Hematopoietic multipotent progenitor cell treated with erythropoietin and hydrocortisone succinate and interleukin-3 and kit ligand, for 8 days (in vitro differentiated cells): ENCODE results near the gene ERMARD.

ENCODE experiments used
- DNase-seq: peaks from one replicate; pipeline ENCODE4 v3.0.0-alpha.2; 2015

The ERMARD gene

DNA sequence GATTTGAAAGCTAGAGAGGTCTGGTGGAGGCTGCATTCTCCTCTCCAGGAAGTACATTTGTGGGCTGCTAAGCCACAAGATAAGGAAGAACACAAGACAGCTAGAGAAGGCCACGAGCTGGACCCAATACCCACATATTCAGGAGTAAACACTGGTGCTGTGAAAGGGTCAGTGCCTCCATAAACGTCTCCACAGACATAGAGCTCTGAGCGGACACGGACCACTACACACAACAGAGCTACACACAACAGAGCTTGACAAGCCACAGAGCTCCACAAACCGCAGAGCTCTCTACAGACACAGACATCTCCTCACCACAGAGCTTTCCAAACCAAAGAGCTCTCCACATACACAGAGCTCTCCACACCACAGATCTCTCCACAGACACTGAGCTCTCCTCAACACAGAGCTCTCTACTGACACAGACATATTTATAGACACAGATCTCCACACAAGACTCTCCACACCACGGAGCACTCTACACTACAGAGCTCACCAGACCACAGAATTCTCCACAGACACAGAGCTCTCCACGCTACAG is 51.9 kb downstream of the ERMARD start:
- DNase-seq, result peak; percentile 6

- DNase-seq, result no peak
These were observed 52.5 kb downstream of the ERMARD start for GRCh38 chr6:169803816-169804340.

GRCh38 chr6:169804427-169804826 is 53.0 kb downstream of the ERMARD start:
- DNase-seq, result no peak

DNA sequence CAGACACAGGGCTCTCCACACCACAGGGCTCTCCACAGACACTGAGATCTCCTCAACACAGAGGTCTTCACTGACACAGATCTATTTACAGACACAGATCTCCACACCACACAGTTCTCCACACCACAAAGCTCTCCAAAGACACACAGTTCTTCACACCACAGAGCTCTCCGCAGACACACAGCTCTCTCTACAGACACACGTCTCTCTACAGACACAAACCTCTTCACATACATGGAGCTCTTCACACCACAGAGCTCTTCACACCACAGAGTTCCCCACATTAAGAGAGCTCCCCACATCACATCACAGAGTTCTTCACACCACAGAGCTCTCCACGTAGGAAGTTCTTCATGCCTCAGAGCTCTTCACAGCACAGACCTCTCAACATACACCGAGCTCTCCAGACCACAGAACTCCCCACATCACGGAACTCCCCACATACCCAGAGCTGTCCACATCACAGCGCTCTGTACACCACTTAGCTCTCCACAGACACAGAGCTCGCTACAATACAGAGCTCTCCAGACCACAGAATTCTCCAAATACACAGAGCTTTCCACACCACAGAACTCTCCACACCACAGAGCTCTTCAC is 53.9 kb downstream of the ERMARD start:
- no peak for DNase-seq

DNA sequence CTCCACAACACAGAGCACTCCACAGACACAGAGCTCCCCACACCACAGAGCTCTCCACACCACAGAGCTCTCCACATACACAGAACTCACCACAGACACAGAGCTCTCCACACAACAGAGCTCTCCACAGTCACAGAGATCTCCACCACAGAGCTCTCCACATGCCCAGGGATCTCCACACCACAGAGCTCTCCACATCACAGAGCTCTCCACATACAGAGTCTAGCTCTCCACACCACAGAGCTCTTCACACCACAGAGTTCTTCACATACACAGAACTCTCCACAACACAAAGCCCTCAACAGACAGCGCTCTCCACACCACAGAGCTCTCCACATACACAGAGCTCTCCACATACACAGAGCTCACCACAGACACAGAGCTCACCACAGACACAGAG is 55.3 kb downstream of the ERMARD start:
- no peak for DNase-seq

DNA sequence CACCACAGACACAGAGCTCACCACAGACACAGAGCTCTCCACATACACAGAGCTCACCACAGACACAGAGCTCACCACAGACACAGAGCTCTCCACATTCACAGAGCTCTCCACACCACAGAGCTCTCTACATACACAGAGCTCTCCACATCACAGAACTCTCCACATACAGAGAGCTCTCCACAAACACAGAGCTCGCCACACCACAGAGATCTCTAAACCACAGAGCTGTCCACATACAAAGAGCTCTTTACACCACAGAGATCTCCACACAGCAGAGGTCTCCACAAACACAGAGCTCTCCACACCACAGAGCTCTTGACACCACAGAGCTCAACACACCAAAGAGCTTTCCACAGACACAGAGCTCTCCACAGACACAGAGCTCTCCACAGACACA is 55.8 kb downstream of the ERMARD start:
- no peak for DNase-seq

DNA sequence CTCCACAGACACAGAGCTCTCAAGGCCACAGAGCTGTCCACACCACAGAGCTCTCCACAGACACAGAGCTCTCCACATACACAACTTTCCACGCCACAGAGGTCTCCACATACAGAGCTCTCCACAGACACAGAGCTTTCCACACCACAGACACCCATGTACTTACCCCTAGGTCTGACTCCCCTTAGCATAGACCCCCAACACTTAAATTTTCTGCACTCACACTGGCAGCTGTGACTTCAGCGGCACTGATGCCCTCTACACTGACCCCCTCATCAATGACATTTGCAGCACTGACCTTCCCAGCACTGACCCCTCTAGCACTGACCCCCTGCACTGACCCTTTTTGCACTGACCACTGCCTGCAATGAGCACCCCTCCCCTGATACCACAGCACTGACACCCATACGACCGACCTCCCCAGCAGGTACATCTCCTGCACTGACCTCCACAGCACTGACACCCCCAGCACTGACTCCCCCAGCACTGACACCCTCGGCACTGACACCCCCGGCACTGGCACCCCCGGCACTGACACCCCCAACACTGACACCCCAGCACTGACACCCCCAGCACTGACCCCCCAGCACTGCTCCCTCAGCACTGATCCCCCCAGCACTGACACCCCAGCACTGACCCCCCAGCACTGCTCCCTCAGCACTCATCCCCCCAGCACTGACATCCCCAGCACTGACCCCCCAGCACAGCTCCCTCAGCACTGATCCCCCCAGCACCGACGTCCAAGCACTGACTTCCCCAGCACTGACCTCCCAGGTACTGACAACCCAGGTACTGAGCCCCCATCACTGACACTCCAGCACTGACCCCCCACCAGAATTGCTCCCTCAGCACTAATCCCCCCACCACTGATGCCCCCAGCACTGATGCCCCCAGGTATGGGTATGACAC is 56.5 kb downstream of the ERMARD start:
- no peak for DNase-seq

- no peak for DNase-seq
These were observed 57.2 kb downstream of the ERMARD start for GRCh38 chr6:169808608-169808967.

GRCh38 chr6:169809386-169809785 is 58.0 kb downstream of the ERMARD start:
- no peak for DNase-seq

GRCh38 chr6:169810066-169810989 is 58.9 kb downstream of the ERMARD start:
- no peak for DNase-seq

DNA sequence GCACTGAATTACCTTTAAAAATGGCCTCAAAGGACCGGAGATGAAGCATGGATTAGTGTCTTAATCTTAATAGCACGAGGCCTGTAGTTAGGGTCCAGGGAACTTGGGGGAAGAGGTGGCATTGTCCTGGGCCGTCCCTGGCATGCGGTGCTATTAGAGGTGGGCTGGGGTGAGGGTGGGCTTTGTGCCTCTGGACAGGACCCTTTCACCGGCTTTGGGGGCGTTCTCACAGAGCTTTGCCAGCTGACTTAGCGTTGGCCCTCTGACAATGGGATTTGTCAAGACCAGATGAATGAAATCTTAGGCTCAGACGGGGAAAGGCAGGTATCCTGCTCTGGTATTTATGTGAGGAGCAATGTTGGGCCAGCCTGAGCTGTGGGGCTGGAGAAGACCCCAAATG is 59.6 kb downstream of the ERMARD start:
- no peak for DNase-seq

GRCh38 chr6:169811521-169812256 is 60.3 kb downstream of the ERMARD start:
- no peak for DNase-seq

DNA sequence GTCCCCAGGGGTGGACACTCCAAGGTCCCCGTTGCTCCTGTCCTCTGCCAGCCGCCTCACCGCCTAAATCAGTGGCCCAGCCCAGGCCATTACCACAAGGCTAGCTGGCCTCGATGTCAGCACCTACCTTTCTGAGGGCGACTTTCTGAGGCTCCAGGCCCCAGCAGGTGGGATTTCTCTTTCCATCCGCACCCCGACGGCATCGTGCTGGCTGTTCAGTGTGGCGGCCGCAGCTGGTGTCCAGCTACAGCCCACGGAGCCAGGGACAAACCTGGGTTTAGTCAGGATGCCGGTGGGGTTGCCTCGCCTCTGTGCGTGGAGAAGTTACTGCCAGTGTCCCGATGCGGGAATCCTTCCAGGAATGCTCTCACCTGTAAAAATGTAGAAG is 60.8 kb downstream of the ERMARD start:
- DNase-seq, result no peak

GRCh38 chr6:169813969-169814368 is 62.5 kb downstream of the ERMARD start:
- DNase-seq, result no peak

GRCh38 chr6:169816054-169816453 is 64.6 kb downstream of the ERMARD start:
- no peak for DNase-seq

GRCh38 chr6:169816975-169817374 is 65.6 kb downstream of the ERMARD start:
- DNase-seq, result no peak

DNA sequence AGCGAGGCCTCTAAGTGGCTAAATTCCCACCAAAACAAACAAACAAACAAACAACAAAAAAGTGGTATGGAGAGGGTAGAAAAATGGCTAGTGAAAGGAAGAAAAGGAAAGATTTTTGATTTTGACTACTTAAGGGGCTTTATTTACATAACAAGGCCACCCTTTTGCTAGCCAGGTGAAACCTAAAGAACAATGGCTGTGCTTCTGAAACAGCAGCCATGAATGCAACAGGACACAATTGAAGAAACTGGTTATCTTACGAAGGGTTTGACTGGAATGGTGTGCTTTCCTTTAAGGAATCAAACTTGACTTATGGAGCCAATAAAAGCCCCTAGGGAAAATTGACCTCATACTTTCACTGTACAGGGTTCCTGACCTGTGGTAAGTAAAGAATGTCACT is 68.9 kb downstream of the ERMARD start:
- DNase-seq, result no peak

DNA sequence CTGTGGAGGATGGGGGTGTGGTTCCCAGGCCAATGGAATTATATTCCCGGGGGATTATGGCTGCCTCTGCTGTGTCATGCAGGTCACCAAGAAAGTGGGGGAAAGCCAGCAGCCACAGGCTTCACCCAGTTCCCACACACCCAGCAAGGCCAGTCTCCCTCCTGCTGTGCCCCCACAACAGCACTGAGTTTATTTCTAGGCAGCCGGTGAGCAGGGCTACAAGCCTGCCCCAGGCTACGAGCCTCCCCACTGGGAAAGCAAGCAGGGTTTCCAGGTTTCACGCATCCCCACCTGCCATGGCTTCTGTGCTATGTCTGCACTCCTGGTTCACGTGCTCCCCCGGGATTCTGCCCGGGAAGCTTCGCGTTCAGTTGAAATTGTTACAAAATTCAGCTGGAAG is 72.6 kb downstream of the ERMARD start:
- no peak for DNase-seq

GRCh38 chr6:169824848-169825557 is 73.6 kb downstream of the ERMARD start:
- DNase-seq, result no peak

- DNase-seq, result no peak
These were observed 74.3 kb downstream of the ERMARD start for GRCh38 chr6:169825558-169826225.

GRCh38 chr6:169826697-169827096 is 75.3 kb downstream of the ERMARD start:
- no peak for DNase-seq
